Prostate gland (tissue), 2 donors: Measurements from ENCODE around the gene SEMA3E.

Experiments
- CTCF ChIP-seq, 4 experiments: fragments of 200-600 bp in 2 of 4; fragments of 450-650 bp in 2 of 4; sonication (generic) in 2 of 4; IDR thresholded peaks; 1 replicate in 3 of 4; 2 replicates in 1 of 4; pipeline ENCODE4 v1.5.1; 2016 to 2019; ENCODE audit warnings: antibody characterized with exemption in 4 of 4, mild to moderate bottlenecking in 2 of 4, moderate library complexity in 2 of 4
- POLR2A ChIP-seq: fragments of 450-650 bp; IDR thresholded peaks from one replicate; pipeline ENCODE4 v1.6.1; 2016; ENCODE audit warnings: antibody characterized with exemption, mild to moderate bottlenecking
- POLR2AphosphoS5 ChIP-seq: sonication (generic); formaldehyde crosslinking; IDR thresholded peaks from one replicate; pipeline ENCODE4 v1.6.1; 2017; ENCODE audit warnings: antibody characterized with exemption

- TF ChIP-seq CTCF (IDR thresholded peaks at IDR 0.05) = no peak
- TF ChIP-seq POLR2A = no peak
- no peak for TF ChIP-seq POLR2AphosphoS5
Observed at GRCh38 chr7:83484826-83485225, 164.1 kb downstream of the SEMA3E start.
